H9 (cell line): Measurements from ENCODE around the gene NOL11. TPM values are rescaled to one million over a fixed set of nuclear protein-coding genes. Genes with fewer than 3 reads are reported as not detected.

Experiments used
- DNase-seq: peaks from one replicate; pipeline ENCODE4 v3.0.0-alpha.2; 2017
- H2AFZ ChIP-seq: one replicate; pipeline ENCODE4 v1.6.1; 2013; ENCODE audit warnings: mild to moderate bottlenecking, low read length, control low read depth, moderate library complexity
- H2AK5ac ChIP-seq: 2 replicates; pipeline ENCODE4 v1.6.1; 2013; ENCODE audit warnings: low read length, control low read depth, mixed read lengths; ENCODE audit not compliant: insufficient read length
- H2BK120ac ChIP-seq: one replicate; pipeline ENCODE4 v1.6.1; 2013; ENCODE audit warnings: low read depth, mild to moderate bottlenecking, low read length, control low read depth, inconsistent platforms; ENCODE audit not compliant: poor library complexity, severe bottlenecking
- H2BK12ac ChIP-seq: 2 replicates; pipeline ENCODE4 v1.6.1; 2013; ENCODE audit warnings: low read length, control low read depth, mixed read lengths, low read depth; ENCODE audit not compliant: insufficient read length
- H2BK15ac ChIP-seq: 2 replicates; pipeline ENCODE4 v1.6.1; 2013; ENCODE audit warnings: low read depth, low read length, control low read depth
- H2BK20ac ChIP-seq: one replicate; pipeline ENCODE4 v1.6.1; 2013; ENCODE audit warnings: low read depth, mild to moderate bottlenecking, low read length, control low read depth, inconsistent platforms; ENCODE audit not compliant: poor library complexity, severe bottlenecking
- H2BK5ac ChIP-seq: 2 replicates; pipeline ENCODE4 v1.6.1; 2013; ENCODE audit warnings: low read length, control low read depth, mixed read lengths; ENCODE audit not compliant: insufficient read length
- H3K14ac ChIP-seq: 2 replicates; pipeline ENCODE4 v1.6.1; 2013; ENCODE audit warnings: low read length, control low read depth; ENCODE audit not compliant: insufficient read depth
- H3K18ac ChIP-seq: 2 replicates; pipeline ENCODE4 v1.6.1; 2013; ENCODE audit warnings: low read depth, mild to moderate bottlenecking, mixed read lengths, low read length, control low read depth; ENCODE audit not compliant: insufficient read length
- H3K23ac ChIP-seq: 2 replicates; pipeline ENCODE4 v1.6.1; 2013; ENCODE audit warnings: low read length, control low read depth, mixed read lengths, low read depth; ENCODE audit not compliant: insufficient read length
- H3K23me2 ChIP-seq: 2 replicates; pipeline ENCODE4 v1.6.1; 2013; ENCODE audit warnings: low read depth, mild to moderate bottlenecking, mixed read lengths, low read length, control low read depth; ENCODE audit not compliant: insufficient read length, poor library complexity, severe bottlenecking
- H3K27ac ChIP-seq: 2 replicates; pipeline ENCODE4 v1.5.1; 2013; ENCODE audit warnings: low read length, control low read depth, mixed read lengths, low read depth; ENCODE audit not compliant: insufficient read length
- H3K27me3 ChIP-seq: 2 replicates; pipeline ENCODE4 v1.6.1; 2013; ENCODE audit warnings: low read length, control low read depth, inconsistent platforms; ENCODE audit not compliant: insufficient read depth
- H3K4ac ChIP-seq: 2 replicates; pipeline ENCODE4 v1.6.1; 2013; ENCODE audit warnings: low read depth, mild to moderate bottlenecking, control low read depth, inconsistent platforms, low read length, moderate library complexity
- H3K4me1 ChIP-seq: 2 replicates; pipeline ENCODE4 v1.6.1; 2013; ENCODE audit warnings: low read length, control low read depth, inconsistent platforms; ENCODE audit not compliant: insufficient read depth
- H3K4me2 ChIP-seq: 2 replicates; pipeline ENCODE4 v1.6.1; 2013; ENCODE audit warnings: low read length, control low read depth, mixed read lengths; ENCODE audit not compliant: insufficient read length, insufficient read depth
- H3K56ac ChIP-seq: 2 replicates; pipeline ENCODE4 v1.6.1; 2013; ENCODE audit warnings: low read depth, mild to moderate bottlenecking, mixed read lengths, low read length, control low read depth; ENCODE audit not compliant: insufficient read length
- H3K79me1 ChIP-seq: 2 replicates; pipeline ENCODE4 v1.6.1; 2013; ENCODE audit warnings: low read depth, mild to moderate bottlenecking, moderate library complexity, low read length, control low read depth, inconsistent platforms; ENCODE audit not compliant: insufficient read depth, poor library complexity, severe bottlenecking
- H3K79me2 ChIP-seq: 2 replicates; pipeline ENCODE4 v1.6.1; 2013; ENCODE audit warnings: low read length, control low read depth, inconsistent platforms; ENCODE audit not compliant: insufficient read depth
- H3K9ac ChIP-seq: 2 replicates; pipeline ENCODE4 v1.6.1; 2013; ENCODE audit warnings: low read length, control low read depth, mixed read lengths; ENCODE audit not compliant: insufficient read length; ENCODE audit errors: extremely low read depth
- H3K9me3 ChIP-seq: one replicate; pipeline ENCODE4 v1.6.1; 2013; ENCODE audit warnings: low read depth, low read length, inconsistent platforms; ENCODE audit not compliant: control insufficient read depth
- H3T11ph ChIP-seq: one replicate; pipeline ENCODE4 v1.6.1; 2013; ENCODE audit warnings: mild to moderate bottlenecking, low read length, control low read depth, inconsistent platforms
- H4K20me1 ChIP-seq: one replicate; pipeline ENCODE4 v1.6.1; 2013; ENCODE audit not compliant: control insufficient read depth, insufficient read length, insufficient read depth
- H4K5ac ChIP-seq: 2 replicates; pipeline ENCODE4 v1.6.1; 2013; ENCODE audit warnings: low read depth, mild to moderate bottlenecking, mixed read lengths, low read length, control low read depth; ENCODE audit not compliant: insufficient read length
- H4K8ac ChIP-seq: replicated peaks from 2 replicates; pipeline ENCODE4 v1.6.1; 2013; ENCODE audit warnings: low read length, control low read depth, mixed read lengths, low read depth; ENCODE audit not compliant: insufficient read length
- H4K91ac ChIP-seq: 2 replicates; pipeline ENCODE4 v1.6.1; 2013; ENCODE audit warnings: low read depth, mild to moderate bottlenecking, moderate library complexity, mixed read lengths, low read length, control low read depth; ENCODE audit not compliant: insufficient read length
- H3K27ac Mint-ChIP-seq, 3 experiments: 2 replicates in 2 of 3; 3 replicates in 1 of 3; pipeline ENCODE4 v1.8.0; 2020 to 2021; ENCODE audit warnings: mixed read lengths in 3 of 3, mild to moderate bottlenecking in 1 of 3, moderate library complexity in 1 of 3
- H3K27me3 Mint-ChIP-seq: 2 replicates; pipeline ENCODE4 v1.8.0; 2021; ENCODE audit warnings: low read depth, mild to moderate bottlenecking, moderate library complexity, mixed read lengths
- H3K36me3 Mint-ChIP-seq, 3 experiments: 2 replicates in 2 of 3; 3 replicates in 1 of 3; pipeline ENCODE4 v1.8.0; 2020 to 2021; ENCODE audit warnings: low read depth in 3 of 3, mixed read lengths in 3 of 3; ENCODE audit not compliant: insufficient read depth in 1 of 3
- H3K4me1 Mint-ChIP-seq, 2 experiments: 2 replicates each; pipeline ENCODE4 v1.8.0; 2020; ENCODE audit warnings: mixed read lengths in 2 of 2
- H3K4me3 Mint-ChIP-seq, 2 experiments: 2 replicates in 1 of 2; 3 replicates in 1 of 2; pipeline ENCODE4 v1.8.0; 2020 to 2021; ENCODE audit warnings: mild to moderate bottlenecking in 2 of 2, mixed read lengths in 2 of 2, moderate library complexity in 1 of 2
- H3K9me3 Mint-ChIP-seq, 2 experiments: 2 replicates in 1 of 2; 3 replicates in 1 of 2; pipeline ENCODE4 v1.8.0; 2020; ENCODE audit warnings: mild to moderate bottlenecking in 2 of 2, mixed read lengths in 2 of 2, moderate library complexity in 1 of 2
- WGBS: extraction: QIAGEN DNeasy Blood & Tissue Kit; methylation state at CpG from one replicate; pipeline ENCODE4 v1.1.7; 2013; ENCODE audit warnings: missing lambda C conversion rate, low lambda C conversion rate, mixed read lengths; ENCODE audit not compliant: insufficient read length; ENCODE audit errors: extremely low coverage; 5-methylcytosine and 5-hydroxymethylcytosine counted together
- long read RNA-seq: library from polyadenylated mRNA; unstranded; transcript quantifications from one replicate; pipeline ENCODE4 v2.0.0, GENCODE V29; 2020
- total RNA-seq: library from RNA; stranded (reverse); gene quantifications from 2 replicates; pipeline ENCODE4 v1.2.1, GENCODE V29; 2021
- TF ChIP-seq, protein P1 (sequence below): fragments of 200-600 bp; sonication (generic); conservative IDR thresholded peaks from 3 replicates; pipeline ENCODE4 v1.8.0; 2021; ENCODE audit warnings: antibody characterized with exemption, mild to moderate bottlenecking

The NOL11 gene
- total RNA-seq, result 114 and 116 TPM in 2 replicates
- long read RNA-seq, transcript NOL11-201 (18 exons, 2,947 nt), result major isoform, 717 of 813 reads
- long read RNA-seq, partial matches to known transcripts, result 45 of 813 reads
- long read RNA-seq, other reads (novel, unspliced or antisense), result 50 of 813 reads

DNA sequence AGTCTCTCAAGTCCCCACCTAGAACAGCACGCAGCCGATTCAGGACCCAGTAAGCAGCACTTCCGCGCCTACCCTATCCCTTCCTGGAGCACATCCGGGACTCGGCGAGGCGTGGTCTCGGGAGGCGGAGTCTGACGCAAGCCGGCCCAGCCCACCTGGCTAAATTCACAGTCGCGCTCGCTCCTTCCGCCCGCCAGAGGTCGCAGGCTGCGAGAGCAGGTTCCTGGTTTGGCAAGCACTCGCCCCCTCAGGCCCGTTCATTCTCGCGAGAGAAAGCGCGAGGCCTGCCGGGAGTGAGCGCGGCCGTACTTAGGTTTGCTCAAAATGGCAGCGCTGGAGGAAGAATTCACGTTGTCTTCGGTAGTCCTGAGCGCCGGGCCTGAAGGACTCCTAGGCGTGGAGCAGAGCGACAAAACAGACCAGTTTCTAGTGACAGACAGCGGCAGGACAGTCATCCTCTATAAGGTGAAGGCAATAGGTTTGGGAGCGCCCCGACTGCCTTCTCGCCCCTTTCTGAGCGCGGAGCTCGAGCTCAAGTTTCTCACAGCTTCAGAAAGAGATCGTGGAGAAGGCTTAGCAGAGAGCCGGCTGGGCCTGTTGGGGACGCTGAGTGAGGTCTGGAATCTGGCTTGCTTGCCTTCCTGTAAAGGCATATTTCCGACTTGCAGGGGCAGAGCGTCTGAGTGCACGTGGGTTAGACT, at the start of gene NOL11:
NOL11 (plus strand) TSS at position 313 of the 701 bp plus-strand sequence; CDS start at position 325, 12 bp downstream.
- H3K23me2 ChIP-seq, result peaks cover 12% of the 10 kb centered on the region
- Mint-ChIP-seq H3K27ac (peak within 1 kb of the TSS; percentile 99 to 100 (median 100)), H3K9me3 (peaks cover 6% of the 10 kb centered on the region in 2 experiments; a peak in 4 of 5 replicates), H3K36me3 (peaks cover 24 to 32% (median 32%) of the 10 kb centered on the region in 3 experiments; a peak in 6 of 7 replicates), H3K4me1 (peaks cover 6 to 22% of the 10 kb centered on the region in 2 experiments), H3K4me3 (peak within 1 kb of the TSS; percentile 99 to 100), H3K27me3 (no peaks in the 10 kb centered on the region)
- WGBS, result no CpG with 5 or more reads among the region's 49 CpGs
- peak within 1 kb of the TSS; percentile 70 for H3K14ac ChIP-seq
- no peak within 1 kb of the TSS for H3K56ac ChIP-seq
- H3K9ac ChIP-seq, result peak within 1 kb of the TSS; percentile 97
- peak; percentile 100 for DNase-seq
- H3K79me2 ChIP-seq, result peaks cover 13% of the 10 kb centered on the region
- TF ChIP-seq, protein P1, sequence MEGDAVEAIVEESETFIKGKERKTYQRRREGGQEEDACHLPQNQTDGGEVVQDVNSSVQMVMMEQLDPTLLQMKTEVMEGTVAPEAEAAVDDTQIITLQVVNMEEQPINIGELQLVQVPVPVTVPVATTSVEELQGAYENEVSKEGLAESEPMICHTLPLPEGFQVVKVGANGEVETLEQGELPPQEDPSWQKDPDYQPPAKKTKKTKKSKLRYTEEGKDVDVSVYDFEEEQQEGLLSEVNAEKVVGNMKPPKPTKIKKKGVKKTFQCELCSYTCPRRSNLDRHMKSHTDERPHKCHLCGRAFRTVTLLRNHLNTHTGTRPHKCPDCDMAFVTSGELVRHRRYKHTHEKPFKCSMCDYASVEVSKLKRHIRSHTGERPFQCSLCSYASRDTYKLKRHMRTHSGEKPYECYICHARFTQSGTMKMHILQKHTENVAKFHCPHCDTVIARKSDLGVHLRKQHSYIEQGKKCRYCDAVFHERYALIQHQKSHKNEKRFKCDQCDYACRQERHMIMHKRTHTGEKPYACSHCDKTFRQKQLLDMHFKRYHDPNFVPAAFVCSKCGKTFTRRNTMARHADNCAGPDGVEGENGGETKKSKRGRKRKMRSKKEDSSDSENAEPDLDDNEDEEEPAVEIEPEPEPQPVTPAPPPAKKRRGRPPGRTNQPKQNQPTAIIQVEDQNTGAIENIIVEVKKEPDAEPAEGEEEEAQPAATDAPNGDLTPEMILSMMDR, result peak; percentile 92
- H4K91ac ChIP-seq, result no peak within 1 kb of the TSS
- H3K27me3 ChIP-seq, result no peaks in the 10 kb centered on the region
- peak within 1 kb of the TSS; percentile 88 for H3K18ac ChIP-seq
- H3K9me3 ChIP-seq, result no peaks in the 10 kb centered on the region
- no peak within 1 kb of the TSS for H3K4ac ChIP-seq
- peak within 1 kb of the TSS; percentile 22 for H4K5ac ChIP-seq
- H3K79me1 ChIP-seq, result no peaks in the 10 kb centered on the region
- no peak within 1 kb of the TSS for H3K23ac ChIP-seq
- no peak within 1 kb of the TSS for H2BK12ac ChIP-seq
- no peak within 1 kb of the TSS for H2AK5ac ChIP-seq
- no peak within 1 kb of the TSS for H4K8ac ChIP-seq
- no peak within 1 kb of the TSS for H3T11ph ChIP-seq
- H2BK15ac ChIP-seq, result no peak within 1 kb of the TSS
- no peak within 1 kb of the TSS for H2BK120ac ChIP-seq
- no peak within 1 kb of the TSS for H2AFZ ChIP-seq
- peak within 1 kb of the TSS; percentile 0 for H3K27ac ChIP-seq
- H3K4me2 ChIP-seq, result peak within 1 kb of the TSS; percentile 100
- peak within 1 kb of the TSS; percentile 20 for H2BK5ac ChIP-seq
- no peak within 1 kb of the TSS for H2BK20ac ChIP-seq
- no peaks in the 10 kb centered on the region for H4K20me1 ChIP-seq
- no peaks in the 10 kb centered on the region for H3K4me1 ChIP-seq
